Prostate gland (tissue), 2 donors: ENCODE measurements around the gene SNRNP48.

Experiments used
- POLR2AphosphoS5 ChIP-seq: sonication (generic); formaldehyde crosslinking; IDR thresholded peaks from one replicate; pipeline ENCODE4 v1.6.1; 2017; ENCODE audit warnings: antibody characterized with exemption
- TF ChIP-seq, protein P1 (sequence below), 4 experiments: fragments of 200-600 bp in 2 of 4; fragments of 450-650 bp in 2 of 4; sonication (generic) in 2 of 4; IDR thresholded peaks; 1 replicate in 3 of 4; 2 replicates in 1 of 4; pipeline ENCODE4 v1.5.1; 2016 to 2019; ENCODE audit warnings: antibody characterized with exemption in 4 of 4, mild to moderate bottlenecking in 2 of 4, moderate library complexity in 2 of 4

DNA sequence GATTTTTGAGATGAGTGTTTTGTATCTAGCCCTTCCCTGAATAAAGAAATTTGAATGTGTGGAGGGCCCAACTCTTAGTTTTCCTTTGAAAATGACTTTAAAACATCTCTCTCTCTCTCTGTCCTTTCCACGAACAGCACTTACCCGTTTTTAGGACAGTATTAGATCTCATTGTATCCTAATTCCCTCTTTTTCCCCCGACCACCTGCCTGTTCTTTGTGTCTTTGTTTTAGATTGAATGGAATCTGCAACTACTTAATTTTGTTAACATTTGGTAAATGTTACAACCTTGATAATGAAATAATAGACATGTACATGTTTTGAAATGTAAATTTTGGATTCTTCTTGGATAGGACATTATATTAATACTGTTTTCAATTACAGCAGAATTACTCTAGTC lies 45.4 kb upstream of the SNRNP48 start:
- TF ChIP-seq, protein P1, sequence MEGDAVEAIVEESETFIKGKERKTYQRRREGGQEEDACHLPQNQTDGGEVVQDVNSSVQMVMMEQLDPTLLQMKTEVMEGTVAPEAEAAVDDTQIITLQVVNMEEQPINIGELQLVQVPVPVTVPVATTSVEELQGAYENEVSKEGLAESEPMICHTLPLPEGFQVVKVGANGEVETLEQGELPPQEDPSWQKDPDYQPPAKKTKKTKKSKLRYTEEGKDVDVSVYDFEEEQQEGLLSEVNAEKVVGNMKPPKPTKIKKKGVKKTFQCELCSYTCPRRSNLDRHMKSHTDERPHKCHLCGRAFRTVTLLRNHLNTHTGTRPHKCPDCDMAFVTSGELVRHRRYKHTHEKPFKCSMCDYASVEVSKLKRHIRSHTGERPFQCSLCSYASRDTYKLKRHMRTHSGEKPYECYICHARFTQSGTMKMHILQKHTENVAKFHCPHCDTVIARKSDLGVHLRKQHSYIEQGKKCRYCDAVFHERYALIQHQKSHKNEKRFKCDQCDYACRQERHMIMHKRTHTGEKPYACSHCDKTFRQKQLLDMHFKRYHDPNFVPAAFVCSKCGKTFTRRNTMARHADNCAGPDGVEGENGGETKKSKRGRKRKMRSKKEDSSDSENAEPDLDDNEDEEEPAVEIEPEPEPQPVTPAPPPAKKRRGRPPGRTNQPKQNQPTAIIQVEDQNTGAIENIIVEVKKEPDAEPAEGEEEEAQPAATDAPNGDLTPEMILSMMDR (IDR thresholded peaks at IDR 0.05), result no peak
- TF ChIP-seq POLR2AphosphoS5, result no peak
